Caco-2 (cell line): Measurements from ENCODE around the gene PPP1R27. TPM values are rescaled to one million over a fixed set of nuclear protein-coding genes. Genes with fewer than 3 reads are reported as not detected.
"Not testable (repeated sequence)": the region's sequence is repeated elsewhere in the genome, so short reads cannot be mapped to it uniquely, and the experiment has no call there.

Experiments
- BruUV-seq: library from RNA; stranded (reverse); fragments of 400-500 nt; replicated peaks from 2 replicates; lab custom pipeline; 2021; lab: Mats Ljungman, UMichigan
- CTCF ChIA-PET: fragments of 300-600 bp; sonication (Branson Sonifier 250); formaldehyde crosslinking; loops from one replicate; lab custom pipeline; 2022; ENCODE audit warnings: antibody characterized with exemption; lab: Charles Lee
- POLR2A ChIA-PET: fragments of 300-600 bp; sonication (Branson Sonifier 250); formaldehyde crosslinking; loops from one replicate; lab custom pipeline; 2022; ENCODE audit warnings: antibody characterized with exemption; lab: Charles Lee
- DNase-seq, 2 experiments: peaks; one replicate each; pipeline versions ENCODE4 v3.0.0 to v3.0.0-alpha.2; 2020 to 2022
- H3K27me3 ChIP-seq: replicated peaks from 2 replicates; pipeline ENCODE4 v1.6.0; 2011; ENCODE audit warnings: low read length; ENCODE audit not compliant: control insufficient read depth, insufficient read depth
- H3K36me3 ChIP-seq: 2 replicates; pipeline ENCODE4 v1.5.1; 2011; ENCODE audit warnings: low read length; ENCODE audit not compliant: control insufficient read depth, insufficient read depth
- H3K4me1 ChIP-seq: fragments of 250-450 bp; sonication (Bioruptor Pico); 2 replicates; pipeline ENCODE4 v1.5.1; 2020; ENCODE audit warnings: mild to moderate bottlenecking
- H3K4me3 ChIP-seq: 2 replicates; pipeline ENCODE4 v1.5.1; 2011; ENCODE audit warnings: low read depth, mild to moderate bottlenecking, control low read depth, low read length
- H3K9me3 ChIP-seq: fragments of 250-450 bp; sonication (Bioruptor Pico); 2 replicates; pipeline ENCODE4 v1.5.1; 2020; ENCODE audit warnings: mild to moderate bottlenecking, moderate library complexity
- H3K27ac Mint-ChIP-seq: one replicate; pipeline ENCODE4 v1.8.0; 2022; ENCODE audit warnings: mixed read lengths; ENCODE audit not compliant: unreplicated experiment
- H3K27me3 Mint-ChIP-seq: one replicate; pipeline ENCODE4 v1.8.0; 2022; ENCODE audit warnings: mixed read lengths; ENCODE audit not compliant: insufficient read depth, unreplicated experiment
- H3K36me3 Mint-ChIP-seq: one replicate; pipeline ENCODE4 v1.8.0; 2022; ENCODE audit warnings: mild to moderate bottlenecking, mixed read lengths; ENCODE audit not compliant: insufficient read depth, unreplicated experiment
- H3K4me1 Mint-ChIP-seq: one replicate; pipeline ENCODE4 v1.8.0; 2022; ENCODE audit warnings: low read depth, mixed read lengths; ENCODE audit not compliant: unreplicated experiment
- H3K4me3 Mint-ChIP-seq: one replicate; pipeline ENCODE4 v1.8.0; 2022; ENCODE audit warnings: mild to moderate bottlenecking, moderate library complexity, mixed read lengths; ENCODE audit not compliant: unreplicated experiment
- H3K9me3 Mint-ChIP-seq: one replicate; pipeline ENCODE4 v1.8.0; 2022; ENCODE audit warnings: mixed read lengths; ENCODE audit not compliant: unreplicated experiment
- CTCF ChIP-seq, 2 experiments: fragments of 200-600 bp in 1 of 2; IDR thresholded peaks; 1 replicate in 1 of 2; 2 replicates in 1 of 2; pipeline versions ENCODE4 v1.5.1 to v1.8.0; 2011 to 2022; ENCODE audit warnings: antibody characterized with exemption in 1 of 2, control low read depth in 1 of 2, inconsistent platforms in 1 of 2, low read depth in 1 of 2, low read length in 1 of 2, mild to moderate bottlenecking in 1 of 2, moderate library complexity in 1 of 2; ENCODE audit not compliant: insufficient read depth in 1 of 2, severe bottlenecking in 1 of 2, unreplicated experiment in 1 of 2
- intact Hi-C: fragments of 100-400 bp; cut with micrococcal nuclease; formaldehyde crosslinking; loops from one replicate; pipeline ENCODE4 v1.10.0; 2022; ENCODE audit not compliant: unreplicated experiment
- total RNA-seq: library from RNA; stranded (reverse); gene quantifications from 2 replicates; pipeline ENCODE4 v1.2.3, GENCODE V29; 2022

Gene PPP1R27
- total RNA-seq, 1 experiment from 2014 or later: 0.93 TPM

DNA sequence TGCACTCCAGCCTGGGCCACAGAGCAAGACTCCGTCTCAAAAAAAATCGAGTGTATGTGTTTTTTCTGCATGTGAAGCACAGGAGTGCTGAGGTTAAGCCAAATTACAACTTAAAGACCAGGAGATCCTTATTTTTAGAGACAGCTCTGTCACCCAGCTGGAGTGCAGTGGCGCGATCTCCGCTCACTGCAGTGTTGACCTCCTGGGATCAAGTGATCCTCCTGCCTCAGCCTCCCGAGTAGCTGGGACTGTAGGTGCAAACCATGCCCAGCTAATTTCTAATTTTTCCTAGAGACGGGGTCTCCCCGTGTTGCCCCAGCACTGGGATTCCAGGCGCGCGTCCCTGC, 7.5 kb upstream of the PPP1R27 start:
- H3K9me3 Mint-ChIP-seq: no peaks in the 10 kb centered on the region
- H3K27me3 ChIP-seq: no peaks in the 10 kb centered on the region
- intact Hi-C loops: no loop called here
- peaks cover 5% of the 10 kb centered on the region; the same call in 1 of the 2 replicates for H3K4me1 ChIP-seq
- H3K27me3 Mint-ChIP-seq: no peaks in the 10 kb centered on the region
- H3K4me1 Mint-ChIP-seq: no peaks in the 10 kb centered on the region
- no TSS peak for BruUV-seq
- no peak overlapping the region for H3K4me3 ChIP-seq
- H3K27ac Mint-ChIP-seq: no peak overlapping the region
- peaks cover 68% of the 10 kb centered on the region for H3K36me3 Mint-ChIP-seq
- no peaks in the 10 kb centered on the region for H3K9me3 ChIP-seq
- ChIA-PET POLR2A (no interaction called here), CTCF (interaction anchor here (0.6 kb wide), 1 partner anchor 210 kb away, joined by 4 read pairs; no protein-coding TSS in a partner anchor)
- no peak for TF ChIP-seq CTCF (IDR thresholded peaks at IDR 0.05; ENCODE audit: insufficient read depth in 1 of 2, low read depth in 1 of 2, low read length in 1 of 2, severe bottlenecking in 1 of 2, unreplicated experiment in 1 of 2)
- no peak for DNase-seq
- no peaks in the 10 kb centered on the region for H3K36me3 ChIP-seq
- H3K4me3 Mint-ChIP-seq: no peak overlapping the region

GRCh38 chr17:81841866-81842265, 7.0 kb upstream of the PPP1R27 start:
- Histone ChIP-seq H3K4me3 (no peak overlapping the region), H3K36me3 (no peaks in the 10 kb centered on the region), H3K27me3 (no peaks in the 10 kb centered on the region), H3K9me3 (no peaks in the 10 kb centered on the region), H3K4me1 (peaks cover 5% of the 10 kb centered on the region; the same call in 1 of the 2 replicates)
- TF ChIP-seq CTCF (IDR thresholded peaks at IDR 0.05; ENCODE audit: insufficient read depth in 1 of 2, low read depth in 1 of 2, low read length in 1 of 2, severe bottlenecking in 1 of 2, unreplicated experiment in 1 of 2): no peak
- H3K27ac Mint-ChIP-seq: no peak overlapping the region
- ChIA-PET POLR2A (interaction anchor here (0.6 kb wide), 1 partner anchor 18 kb away, joined by 4 read pairs; no protein-coding TSS in a partner anchor), CTCF (interaction anchor here (0.6 kb wide), 1 partner anchor 209 kb away, joined by 4 read pairs; no protein-coding TSS in a partner anchor)
- H3K4me1 Mint-ChIP-seq: no peaks in the 10 kb centered on the region
- no peaks in the 10 kb centered on the region for H3K9me3 Mint-ChIP-seq
- H3K4me3 Mint-ChIP-seq: no peak overlapping the region
- peaks cover 63% of the 10 kb centered on the region for H3K36me3 Mint-ChIP-seq
- no peak for DNase-seq
- intact Hi-C loops: no loop called here
- H3K27me3 Mint-ChIP-seq: no peaks in the 10 kb centered on the region
- BruUV-seq: no TSS peak

GRCh38 chr17:81840826-81841778, 6.3 kb upstream of the PPP1R27 start:
- H3K9me3 ChIP-seq: no peaks in the 10 kb centered on the region
- POLR2A ChIA-PET: interaction anchor here (0.6 kb wide), 1 partner anchor 18 kb away, joined by 4 read pairs; no protein-coding TSS in a partner anchor
- no peak for TF ChIP-seq CTCF (IDR thresholded peaks at IDR 0.05; ENCODE audit: insufficient read depth in 1 of 2, low read depth in 1 of 2, low read length in 1 of 2, severe bottlenecking in 1 of 2, unreplicated experiment in 1 of 2)
- intact Hi-C loops: no loop called here
- peaks cover 5% of the 10 kb centered on the region; the same call in 1 of the 2 replicates for H3K4me1 ChIP-seq
- Mint-ChIP-seq H3K27me3 (no peaks in the 10 kb centered on the region), H3K27ac (no peak overlapping the region), H3K9me3 (no peaks in the 10 kb centered on the region), H3K4me3 (no peak overlapping the region), H3K4me1 (peaks cover 2% of the 10 kb centered on the region), H3K36me3 (peaks cover 55% of the 10 kb centered on the region)
- no TSS peak for BruUV-seq
- DNase-seq: no peak
- H3K4me3 ChIP-seq: no peak overlapping the region
- H3K36me3 ChIP-seq: no peaks in the 10 kb centered on the region
- CTCF ChIA-PET: no interaction called here
- no peaks in the 10 kb centered on the region for H3K27me3 ChIP-seq

DNA sequence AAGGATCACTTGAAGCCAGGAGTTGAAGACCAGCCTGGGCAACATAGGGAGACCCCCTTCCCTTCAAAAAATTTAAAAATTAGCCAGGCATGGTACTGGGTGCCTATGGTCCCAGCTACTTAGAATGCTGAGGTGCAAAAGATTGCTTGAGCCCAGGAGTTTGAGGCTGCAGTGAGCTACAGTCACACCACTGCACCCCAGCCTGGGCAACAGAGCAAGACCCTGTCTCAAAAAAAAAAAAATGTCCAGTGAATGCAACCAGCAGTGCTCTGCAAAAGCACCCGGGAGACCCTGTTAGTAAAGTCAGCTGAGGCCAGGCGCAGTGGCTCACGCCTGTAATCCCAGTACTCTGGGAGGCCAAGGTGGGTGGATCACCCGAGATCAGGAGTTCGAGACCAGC, 5.2 kb upstream of the PPP1R27 start:
- H3K9me3 Mint-ChIP-seq, H3K27me3 ChIP-seq, H3K4me3 Mint-ChIP-seq, H3K36me3 ChIP-seq, H3K4me1 ChIP-seq, H3K27ac Mint-ChIP-seq, DNase-seq, CTCF ChIA-PET, POLR2A ChIA-PET, BruUV-seq, H3K4me1 Mint-ChIP-seq, H3K9me3 ChIP-seq, H3K4me3 ChIP-seq, intact Hi-C loops, H3K27me3 Mint-ChIP-seq: not testable (repeated sequence)
- H3K36me3 Mint-ChIP-seq: peaks cover 45% of the 10 kb centered on the region
